Transverse colon (tissue), 4 donors: Measurements from ENCODE around the gene TMEM132C. TPM values are rescaled to one million over a fixed set of nuclear protein-coding genes. Genes with fewer than 3 reads are reported as not detected.

ENCODE experiments used
- DNase-seq: peaks from one replicate; pipeline ENCODE4 v3.0.0-alpha.2; 2019
- H3K27ac ChIP-seq, 4 donors: fragments of 200-600 bp; sonication (generic); 2 replicates each; pipeline ENCODE4 v1.5.1; 2016 to 2018; ENCODE audit warnings: inconsistent platforms in 4 of 4
- H3K27me3 ChIP-seq: fragments of 200-600 bp; sonication (generic); 2 replicates; pipeline ENCODE4 v1.5.1; 2017; ENCODE audit warnings: inconsistent platforms
- H3K36me3 ChIP-seq, 4 donors: fragments of 200-600 bp; sonication (generic); 2 replicates each; pipeline ENCODE4 v1.5.1; 2017 to 2019; ENCODE audit warnings: inconsistent platforms in 4 of 4
- H3K4me1 ChIP-seq, 4 donors: fragments of 200-600 bp; sonication (generic); 2 replicates each; pipeline ENCODE4 v1.5.1; 2017 to 2020; ENCODE audit warnings: inconsistent platforms in 4 of 4
- H3K4me3 ChIP-seq, 4 donors: fragments of 200-600 bp; sonication (generic); 1 replicate in 1 of 4; 2 replicates in 3 of 4; pipeline versions ENCODE4 v1.5.1 to v1.6.1; 2017 to 2019; ENCODE audit warnings: inconsistent platforms in 4 of 4
- H3K9me3 ChIP-seq, 2 donors: fragments of 200-600 bp; sonication (generic); 2 replicates each; pipeline ENCODE4 v1.5.1; 2017 to 2019; ENCODE audit warnings: inconsistent platforms in 2 of 2
- EP300 ChIP-seq: sonication (generic); formaldehyde crosslinking; IDR thresholded peaks from one replicate; pipeline ENCODE4 v1.6.1; 2017; ENCODE audit warnings: antibody characterized with exemption, low read depth
- POLR2A ChIP-seq: fragments of 450-650 bp; IDR thresholded peaks from one replicate; pipeline ENCODE4 v1.6.1; 2016; ENCODE audit warnings: antibody characterized with exemption, mild to moderate bottlenecking, moderate library complexity
- POLR2AphosphoS5 ChIP-seq, 3 donors: sonication (generic); formaldehyde crosslinking; IDR thresholded peaks; one replicate each; pipeline ENCODE4 v1.6.1; 2016; ENCODE audit warnings: antibody characterized with exemption in 3 of 3
- WGBS, 2 donors: methylation state at CpG; one replicate each; pipeline ENCODE4 v1.1.5; 2018; ENCODE audit warnings: low coverage in 1 of 2; 5-methylcytosine and 5-hydroxymethylcytosine counted together
- in situ Hi-C, 4 donors: fragments of 200-750 bp; cut with MboI; loops; one replicate each; pipeline versions ENCODE4 v1.15.0 to v1.15.1; 2017; ENCODE audit warnings: low sequenced_read_pairs in 3 of 4, low pct_ligation_motif_present in 1 of 4, low pct_unique_long_range_greater_than_20kb in 1 of 4
- intact Hi-C: fragments of 100-400 bp; cut with DNase I; formaldehyde crosslinking; loops from one replicate; pipeline ENCODE4 v1.15.1; 2023; ENCODE audit warnings: low total_unique reads
- total RNA-seq, 4 donors: library from RNA; depleted of rRNA; stranded (reverse); fragments of >200 nt; gene quantifications; one replicate each; pipeline ENCODE4 v1.1.0, GENCODE V29; 2016
- TF ChIP-seq, protein P1 (sequence below), 5 experiments: fragments of 200-600 bp in 3 of 5; fragments of 450-650 bp in 2 of 5; sonication (generic) in 3 of 5; IDR thresholded peaks; 1 replicate in 2 of 5; 2 replicates in 3 of 5; pipeline ENCODE4 v1.5.1; 2016 to 2017; ENCODE audit warnings: antibody characterized with exemption in 5 of 5, inconsistent platforms in 3 of 5, mild to moderate bottlenecking in 2 of 5, moderate library complexity in 1 of 5

Gene TMEM132C
- total RNA-seq, 4 donors from 2014 or later: 0.20 to 1.6 (median 0.58) TPM

DNA sequence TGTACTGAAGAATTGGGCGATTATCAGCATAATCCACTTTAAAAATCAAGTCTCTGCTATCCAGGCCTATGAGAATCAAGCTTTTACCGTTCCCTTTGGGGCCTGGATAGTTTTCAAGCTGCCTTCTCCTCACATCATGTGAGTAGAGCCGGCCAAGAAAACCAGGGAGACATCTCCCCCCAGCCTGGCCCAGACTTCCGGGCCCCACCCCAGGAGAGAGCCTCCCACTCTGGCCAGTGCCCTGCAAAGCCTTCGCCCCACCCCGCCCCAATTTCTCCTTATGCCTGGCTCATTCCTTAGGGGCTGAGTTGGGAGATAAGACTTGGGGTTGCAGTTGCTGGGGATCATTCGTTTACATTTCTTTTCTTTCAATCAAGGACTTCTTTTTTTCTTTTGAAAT lies 1.4 kb upstream of the TMEM132C start:
- Histone ChIP-seq H3K27me3 (peaks cover 52% of the 10 kb centered on the region), H3K4me1 (peaks cover 0 to 4% (median 2%) of the 10 kb centered on the region in 4 donors), H3K4me3 (no peak overlapping the region), H3K9me3 (no peaks in the 10 kb centered on the region), H3K36me3 (no peaks in the 10 kb centered on the region), H3K27ac (no peak overlapping the region)
- TF ChIP-seq, protein P1, sequence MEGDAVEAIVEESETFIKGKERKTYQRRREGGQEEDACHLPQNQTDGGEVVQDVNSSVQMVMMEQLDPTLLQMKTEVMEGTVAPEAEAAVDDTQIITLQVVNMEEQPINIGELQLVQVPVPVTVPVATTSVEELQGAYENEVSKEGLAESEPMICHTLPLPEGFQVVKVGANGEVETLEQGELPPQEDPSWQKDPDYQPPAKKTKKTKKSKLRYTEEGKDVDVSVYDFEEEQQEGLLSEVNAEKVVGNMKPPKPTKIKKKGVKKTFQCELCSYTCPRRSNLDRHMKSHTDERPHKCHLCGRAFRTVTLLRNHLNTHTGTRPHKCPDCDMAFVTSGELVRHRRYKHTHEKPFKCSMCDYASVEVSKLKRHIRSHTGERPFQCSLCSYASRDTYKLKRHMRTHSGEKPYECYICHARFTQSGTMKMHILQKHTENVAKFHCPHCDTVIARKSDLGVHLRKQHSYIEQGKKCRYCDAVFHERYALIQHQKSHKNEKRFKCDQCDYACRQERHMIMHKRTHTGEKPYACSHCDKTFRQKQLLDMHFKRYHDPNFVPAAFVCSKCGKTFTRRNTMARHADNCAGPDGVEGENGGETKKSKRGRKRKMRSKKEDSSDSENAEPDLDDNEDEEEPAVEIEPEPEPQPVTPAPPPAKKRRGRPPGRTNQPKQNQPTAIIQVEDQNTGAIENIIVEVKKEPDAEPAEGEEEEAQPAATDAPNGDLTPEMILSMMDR (IDR thresholded peaks at IDR 0.05): no peak
- TF ChIP-seq EP300 (no peak), POLR2AphosphoS5 (IDR thresholded peaks at IDR 0.05) (no peak), POLR2A (no peak)
- in situ Hi-C loops: no loop called here
- no peak for DNase-seq
- 31 to 56% methylated on average over 4 to 7 of the region's 7 CpGs for WGBS, 2 donors
- intact Hi-C loops: no loop called here

DNA sequence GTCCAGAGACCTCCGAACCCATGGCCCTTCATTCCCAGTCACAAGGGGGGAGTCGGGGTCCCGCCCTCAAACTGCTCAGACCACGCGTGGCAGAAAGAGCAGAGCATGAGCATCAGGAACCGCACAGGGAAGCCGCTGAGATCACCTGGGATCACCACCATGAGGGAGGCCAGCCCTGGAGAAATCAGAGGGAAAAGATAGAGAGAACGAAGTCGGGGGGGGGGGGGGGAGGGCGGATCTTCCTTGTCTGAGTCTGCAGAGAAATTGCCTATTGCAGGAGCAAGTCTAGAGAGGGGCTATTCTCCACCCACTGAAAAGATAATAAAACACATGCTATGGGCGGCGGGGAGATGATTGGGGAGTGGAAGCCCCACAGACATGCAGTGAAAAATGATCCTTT lies 884 bp upstream of the TMEM132C start:
- Histone ChIP-seq H3K4me3 (no peak overlapping the region), H3K36me3 (no peaks in the 10 kb centered on the region), H3K27ac (no peak overlapping the region), H3K9me3 (no peaks in the 10 kb centered on the region), H3K4me1 (peaks cover 0 to 4% (median 2%) of the 10 kb centered on the region in 4 donors), H3K27me3 (peaks cover 52% of the 10 kb centered on the region)
- TF ChIP-seq EP300 (no peak), POLR2A (no peak), POLR2AphosphoS5 (IDR thresholded peaks at IDR 0.05) (no peak)
- TF ChIP-seq, protein P1 (IDR thresholded peaks at IDR 0.05): no peak
- WGBS, 2 donors: 32 to 40% methylated on average over 1 to 12 of the region's 12 CpGs
- intact Hi-C loops (no loop called here), in situ Hi-C loops (no loop called here)
- no peak for DNase-seq

DNA sequence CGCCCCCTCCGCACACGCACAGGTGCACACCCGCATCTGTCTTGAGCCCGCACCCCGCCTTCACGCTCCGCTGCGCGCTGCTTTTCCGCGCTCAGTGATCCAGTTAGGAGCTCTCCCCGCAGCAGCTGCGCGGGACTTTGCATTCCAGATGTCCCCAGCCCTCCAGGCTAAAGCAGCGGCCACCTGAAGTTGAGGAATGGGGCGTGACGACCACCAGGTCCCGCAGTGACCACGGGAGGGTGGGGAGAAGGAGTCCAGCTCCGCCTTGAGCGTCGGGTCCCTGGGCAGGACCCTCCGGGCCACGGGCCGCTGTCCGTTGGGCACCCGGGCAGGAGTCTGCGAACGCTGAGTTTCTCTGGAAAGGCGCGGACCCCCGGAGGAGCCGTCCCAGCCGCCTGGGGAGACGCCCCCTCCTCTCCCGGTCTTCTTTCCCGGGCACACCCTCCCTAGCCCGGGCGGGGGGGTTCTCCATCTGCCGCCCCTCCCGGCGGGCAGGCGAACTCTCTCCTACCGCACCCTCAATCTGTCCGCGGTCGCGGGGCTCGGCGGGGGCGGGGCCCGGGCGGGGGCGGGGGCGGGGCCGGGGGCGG lies 334 bp upstream of the TMEM132C start:
- 17% methylated on average over 40 of the region's 58 CpGs; no CpG with 5 or more reads in 1 of the 2 donors for WGBS, 2 donors
- intact Hi-C loops: no loop called here
- H3K4me1 ChIP-seq: peaks cover 0 to 4% (median 2%) of the 10 kb centered on the region in 4 donors
- peaks cover 52% of the 10 kb centered on the region for H3K27me3 ChIP-seq
- in situ Hi-C loops: no loop called here
- H3K36me3 ChIP-seq: no peaks in the 10 kb centered on the region
- peak overlapping the region in 1 of 4 donors; percentile 17 for H3K4me3 ChIP-seq
- no peak for DNase-seq
- H3K9me3 ChIP-seq: no peaks in the 10 kb centered on the region
- TF ChIP-seq, protein P1 (IDR thresholded peaks at IDR 0.05): no peak
- TF ChIP-seq POLR2AphosphoS5 (IDR thresholded peaks at IDR 0.05) (no peak), POLR2A (no peak), EP300 (no peak)
- H3K27ac ChIP-seq: no peak overlapping the region

- Histone ChIP-seq H3K27ac (no peak overlapping the region), H3K4me3 (peak overlapping the region in 3 of 4 donors; percentile 17 to 47 (median 21)), H3K36me3 (no peaks in the 10 kb centered on the region), H3K4me1 (peaks cover 0 to 4% (median 2%) of the 10 kb centered on the region in 4 donors), H3K27me3 (peaks cover 55% of the 10 kb centered on the region), H3K9me3 (no peaks in the 10 kb centered on the region)
- in situ Hi-C loops: no loop called here
- TF ChIP-seq POLR2AphosphoS5 (IDR thresholded peaks at IDR 0.05): no peak
- TF ChIP-seq, protein P1 (IDR thresholded peaks at IDR 0.05): no peak
- no peak for TF ChIP-seq POLR2A
- no peak for TF ChIP-seq EP300
- intact Hi-C loops: no loop called here
- no peak for DNase-seq
- 24% methylated on average over 36 of the region's 51 CpGs; no CpG with 5 or more reads in 1 of the 2 donors for WGBS, 2 donors
Observed at GRCh38 chr12:128267651-128268378, 845 bp downstream of the TMEM132C start.
